OCI-LY3 (cell line): ENCODE results near the gene NPHP4.
A peak's percentile ranks its signal among the peaks of the same experiment; 100 is the strongest.

Experiments used
- H2AFZ ChIP-seq: fragments of 200-600, 300-600 bp; shearing (Covaris generic); 2 replicates; pipeline ENCODE4 v1.6.0; 2014; ENCODE audit warnings: antibody characterized with exemption, low read depth, low read length
- H3K27ac ChIP-seq: fragments of 200-600, 300-600 bp; sonication (generic); 2 replicates; pipeline ENCODE4 v1.5.1; 2014; ENCODE audit warnings: mild to moderate bottlenecking, low read length, moderate library complexity, mixed read lengths
- H3K27me3 ChIP-seq: fragments of 200-600, 300-600 bp; sonication (generic); 2 replicates; pipeline ENCODE4 v1.6.1; 2014; ENCODE audit warnings: low read depth, low read length, mixed read lengths
- H3K36me3 ChIP-seq: fragments of 200-600, 300-600 bp; sonication (generic); replicated peaks from 2 replicates; pipeline ENCODE3; 2014; ENCODE audit warnings: low read depth, low read length, mixed read lengths
- H3K4me1 ChIP-seq: fragments of 300-600, 200-600 bp; sonication (generic); 2 replicates; pipeline ENCODE4 v1.6.1; 2014; ENCODE audit warnings: low read length, mixed read lengths
- H3K4me2 ChIP-seq: fragments of 200-600, 300-600 bp; sonication (generic); 2 replicates; pipeline ENCODE4 v1.6.1; 2014; ENCODE audit warnings: low read length, mixed read lengths
- H3K4me3 ChIP-seq: fragments of 300-600, 200-600 bp; sonication (generic); 2 replicates; pipeline ENCODE4 v1.5.1; 2014; ENCODE audit warnings: antibody characterized with exemption, mild to moderate bottlenecking, low read length, moderate library complexity
- H3K79me2 ChIP-seq: fragments of 300-600, 200-600 bp; shearing (Covaris generic); 2 replicates; pipeline ENCODE4 v1.6.1; 2014; ENCODE audit warnings: mild to moderate bottlenecking, low read length, mixed read lengths
- H3K9ac ChIP-seq: fragments of 300-600, 200-600 bp; shearing (Covaris generic); 2 replicates; pipeline ENCODE4 v1.6.0; 2014; ENCODE audit warnings: mild to moderate bottlenecking, low read length, moderate library complexity
- H3K9me3 ChIP-seq: fragments of 200-600, 300-600 bp; shearing (Covaris generic); 2 replicates; pipeline ENCODE4 v1.6.1; 2014; ENCODE audit warnings: low read length, mixed read lengths; ENCODE audit not compliant: insufficient read depth
- H4K20me1 ChIP-seq: fragments of 200-600, 300-600 bp; sonication (generic); 2 replicates; pipeline ENCODE4 v1.6.1; 2016; ENCODE audit warnings: low read length, mixed read lengths; ENCODE audit not compliant: insufficient read depth
- EZH2phosphoT487 ChIP-seq: fragments of 200-600 bp; shearing (Covaris generic); IDR thresholded peaks from 2 replicates; pipeline ENCODE4 v1.6.1; 2018; ENCODE audit warnings: antibody characterized with exemption, mixed run types, low read depth
- TF ChIP-seq, protein P1 (sequence below): fragments of 200-600, 300-600 bp; sonication (generic); IDR thresholded peaks from 2 replicates; pipeline ENCODE4 v1.5.1; 2014; ENCODE audit warnings: antibody characterized with exemption, low read length, low read depth

NPHP4 gene

DNA sequence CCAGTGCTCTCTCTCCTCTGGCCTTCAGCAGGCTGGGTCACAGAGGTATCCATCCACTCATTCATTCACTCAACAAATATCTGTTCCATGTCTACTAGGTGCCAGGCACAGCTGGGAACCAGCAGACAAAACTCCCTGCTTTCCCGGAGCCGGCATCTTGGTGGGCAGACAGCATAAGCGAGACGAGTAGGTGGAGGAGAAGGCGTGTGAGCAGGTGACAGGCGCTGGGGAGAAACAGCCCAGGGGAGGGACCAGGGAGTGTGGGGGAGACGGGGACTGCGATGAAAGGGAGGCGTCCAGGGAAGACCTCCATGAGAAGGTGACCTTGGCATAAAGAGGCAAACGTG is 42.5 kb upstream of the NPHP4 start:
- no peak overlapping the region for H3K9ac ChIP-seq
- TF ChIP-seq, protein P1, sequence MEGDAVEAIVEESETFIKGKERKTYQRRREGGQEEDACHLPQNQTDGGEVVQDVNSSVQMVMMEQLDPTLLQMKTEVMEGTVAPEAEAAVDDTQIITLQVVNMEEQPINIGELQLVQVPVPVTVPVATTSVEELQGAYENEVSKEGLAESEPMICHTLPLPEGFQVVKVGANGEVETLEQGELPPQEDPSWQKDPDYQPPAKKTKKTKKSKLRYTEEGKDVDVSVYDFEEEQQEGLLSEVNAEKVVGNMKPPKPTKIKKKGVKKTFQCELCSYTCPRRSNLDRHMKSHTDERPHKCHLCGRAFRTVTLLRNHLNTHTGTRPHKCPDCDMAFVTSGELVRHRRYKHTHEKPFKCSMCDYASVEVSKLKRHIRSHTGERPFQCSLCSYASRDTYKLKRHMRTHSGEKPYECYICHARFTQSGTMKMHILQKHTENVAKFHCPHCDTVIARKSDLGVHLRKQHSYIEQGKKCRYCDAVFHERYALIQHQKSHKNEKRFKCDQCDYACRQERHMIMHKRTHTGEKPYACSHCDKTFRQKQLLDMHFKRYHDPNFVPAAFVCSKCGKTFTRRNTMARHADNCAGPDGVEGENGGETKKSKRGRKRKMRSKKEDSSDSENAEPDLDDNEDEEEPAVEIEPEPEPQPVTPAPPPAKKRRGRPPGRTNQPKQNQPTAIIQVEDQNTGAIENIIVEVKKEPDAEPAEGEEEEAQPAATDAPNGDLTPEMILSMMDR = no peak
- no peak for TF ChIP-seq EZH2phosphoT487
- no peaks in the 10 kb centered on the region for H3K27me3 ChIP-seq
- H3K4me1 ChIP-seq = peaks cover 7% of the 10 kb centered on the region
- peaks cover 97% of the 10 kb centered on the region for H3K79me2 ChIP-seq
- no peak overlapping the region for H3K27ac ChIP-seq
- peaks cover 22% of the 10 kb centered on the region for H3K36me3 ChIP-seq
- H3K9me3 ChIP-seq = no peaks in the 10 kb centered on the region
- no peak overlapping the region for H3K4me3 ChIP-seq
- H4K20me1 ChIP-seq = peaks cover 95% of the 10 kb centered on the region
- H3K4me2 ChIP-seq = no peak overlapping the region
- H2AFZ ChIP-seq = no peak overlapping the region

DNA sequence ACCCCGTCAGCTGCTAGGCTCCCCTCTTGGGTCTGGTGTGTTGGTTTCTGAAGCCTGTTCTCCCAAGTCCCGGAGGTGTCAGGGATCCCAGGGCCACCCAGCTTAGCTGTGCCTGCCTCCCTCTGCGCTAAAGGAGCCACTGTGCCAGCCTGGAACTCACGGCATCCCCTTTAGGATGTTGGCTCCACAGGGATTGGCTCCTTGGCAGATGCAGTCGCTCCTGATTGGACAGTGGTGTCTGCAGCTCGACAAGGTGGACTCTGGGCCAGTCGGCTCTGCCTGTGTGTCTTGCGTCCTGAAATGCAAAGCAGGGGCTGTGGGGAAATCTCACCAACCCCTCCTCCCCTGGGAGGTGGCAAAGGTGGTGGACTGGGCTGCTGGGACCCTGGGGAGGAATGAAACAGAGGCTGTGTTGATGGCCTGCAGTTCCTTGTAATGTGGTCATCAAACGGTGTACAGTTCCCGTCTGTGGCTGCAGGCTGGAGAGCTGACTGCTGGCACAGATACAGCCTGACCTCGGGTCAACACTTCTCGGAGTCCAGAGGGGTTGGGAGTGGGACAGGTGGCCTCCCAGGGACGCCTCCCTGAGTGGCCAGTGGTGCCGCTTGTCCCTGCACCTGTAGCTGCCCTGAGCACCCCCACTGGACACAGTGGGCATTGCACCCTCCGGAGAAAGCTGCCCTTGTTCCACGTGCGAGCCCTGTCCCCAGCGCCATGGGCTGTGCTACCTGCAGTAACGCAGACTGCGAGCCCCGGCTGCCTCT is 41.9 kb upstream of the NPHP4 start:
- Histone ChIP-seq H3K9ac (no peak overlapping the region), H2AFZ (no peak overlapping the region), H3K9me3 (no peaks in the 10 kb centered on the region), H3K27ac (no peak overlapping the region), H3K4me2 (no peak overlapping the region), H3K36me3 (peaks cover 27% of the 10 kb centered on the region), H3K27me3 (no peaks in the 10 kb centered on the region), H3K4me1 (peaks cover 7% of the 10 kb centered on the region), H3K79me2 (peaks cover 97% of the 10 kb centered on the region), H3K4me3 (no peak overlapping the region), H4K20me1 (peaks cover 95% of the 10 kb centered on the region)
- TF ChIP-seq, protein P1 = peak; percentile 18; the same call in 1 of the 2 replicates
- no peak for TF ChIP-seq EZH2phosphoT487

DNA sequence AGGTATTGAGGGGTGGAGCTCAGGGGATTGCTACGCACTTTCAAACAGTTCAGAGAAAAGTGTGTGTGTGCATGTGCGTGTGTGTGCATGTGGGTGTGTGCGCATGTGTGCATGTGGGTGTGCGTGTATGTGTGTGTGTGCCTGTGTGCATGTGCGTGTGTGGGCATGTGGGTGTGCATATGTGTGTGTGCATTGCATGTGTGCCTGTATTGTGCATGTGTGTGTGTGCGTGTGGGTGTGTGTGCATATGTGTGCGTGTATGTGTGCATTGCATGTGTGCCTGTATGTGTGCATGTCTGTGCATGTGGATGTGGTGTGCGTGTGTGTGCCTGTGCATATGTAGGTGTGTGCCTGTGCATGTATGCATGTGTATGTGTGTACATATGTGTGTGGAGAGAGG is 40.9 kb upstream of the NPHP4 start:
- H3K27me3 ChIP-seq = no peaks in the 10 kb centered on the region
- H4K20me1 ChIP-seq = peaks cover 95% of the 10 kb centered on the region
- peaks cover 14% of the 10 kb centered on the region for H3K4me1 ChIP-seq
- H2AFZ ChIP-seq = no peak overlapping the region
- TF ChIP-seq EZH2phosphoT487 = no peak
- TF ChIP-seq, protein P1 = no peak
- H3K36me3 ChIP-seq = peaks cover 35% of the 10 kb centered on the region
- no peak overlapping the region for H3K9ac ChIP-seq
- H3K79me2 ChIP-seq = peaks cover 97% of the 10 kb centered on the region
- no peak overlapping the region for H3K4me3 ChIP-seq
- no peak overlapping the region for H3K27ac ChIP-seq
- H3K4me2 ChIP-seq = no peak overlapping the region
- H3K9me3 ChIP-seq = no peaks in the 10 kb centered on the region

DNA sequence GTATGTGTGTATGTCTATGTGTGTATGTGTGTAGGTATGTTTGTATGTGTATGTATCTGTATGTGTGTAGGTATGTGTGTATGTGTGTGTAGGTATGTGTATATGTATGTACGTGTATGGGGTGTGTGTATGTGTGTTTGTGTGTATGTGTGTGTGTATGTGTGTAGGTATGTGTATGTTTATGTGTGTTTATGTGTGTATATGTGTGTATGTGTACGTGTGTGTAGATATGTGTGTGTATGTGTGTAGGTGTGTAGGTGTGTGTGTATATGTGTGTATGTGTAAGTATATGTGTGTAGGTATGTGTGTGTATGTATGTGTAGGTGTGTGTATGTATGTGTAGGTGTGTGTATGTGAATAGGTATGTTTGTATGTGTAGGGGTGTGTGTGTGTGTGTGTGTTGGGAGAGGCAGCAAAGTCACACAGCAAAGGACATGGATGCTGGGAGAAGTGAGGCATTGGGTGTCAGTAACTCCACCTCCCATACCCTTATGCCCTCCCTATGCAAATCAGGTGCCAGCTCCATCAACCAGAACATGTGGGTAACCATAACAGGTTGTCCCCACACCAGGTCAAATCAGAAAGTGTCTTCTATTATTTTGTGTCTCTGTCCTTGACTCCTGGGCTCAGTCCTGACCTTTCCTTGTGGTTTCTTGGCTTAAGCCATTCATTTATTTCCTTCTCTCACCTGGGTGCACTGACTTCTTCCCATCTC is 38.5 kb upstream of the NPHP4 start:
- Histone ChIP-seq H3K27me3 (no peaks in the 10 kb centered on the region), H3K4me3 (no peak overlapping the region), H3K4me2 (no peak overlapping the region)

More for the DNA sequence above, 38.5 kb upstream of the NPHP4 start:
- H3K36me3 ChIP-seq = peaks cover 44% of the 10 kb centered on the region
- H3K27ac ChIP-seq = no peak overlapping the region
- H2AFZ ChIP-seq = no peak overlapping the region
- peaks cover 19% of the 10 kb centered on the region for H3K4me1 ChIP-seq
- H3K9me3 ChIP-seq = no peaks in the 10 kb centered on the region
- H3K79me2 ChIP-seq = peaks cover 98% of the 10 kb centered on the region
- no peak for TF ChIP-seq EZH2phosphoT487
- TF ChIP-seq, protein P1 = no peak
- H3K9ac ChIP-seq = no peak overlapping the region
- H4K20me1 ChIP-seq = peaks cover 85% of the 10 kb centered on the region
